Osteocyte (in vitro differentiated cells): ENCODE data around the gene TCF25. TPM values are rescaled to one million over a fixed set of nuclear protein-coding genes. Genes with fewer than 3 reads are reported as not detected.

Experiments
- DNase-seq: peaks from one replicate; pipeline ENCODE4 v3.0.0; 2021; ENCODE audit warnings: mixed read lengths; ENCODE audit not compliant: unreplicated experiment; ENCODE audit errors: extremely low spot score
- H3K27ac Mint-ChIP-seq: one replicate; pipeline ENCODE4 v1.8.0; 2021; ENCODE audit warnings: mild to moderate bottlenecking, mixed read lengths; ENCODE audit not compliant: unreplicated experiment
- H3K27me3 Mint-ChIP-seq: one replicate; pipeline ENCODE4 v1.8.0; 2021; ENCODE audit warnings: mixed read lengths; ENCODE audit not compliant: unreplicated experiment
- H3K36me3 Mint-ChIP-seq: one replicate; pipeline ENCODE4 v1.8.0; 2021; ENCODE audit warnings: mixed read lengths; ENCODE audit not compliant: unreplicated experiment
- H3K4me1 Mint-ChIP-seq: one replicate; pipeline ENCODE4 v1.8.0; 2021; ENCODE audit warnings: mixed read lengths; ENCODE audit not compliant: unreplicated experiment
- H3K4me3 Mint-ChIP-seq: one replicate; pipeline ENCODE4 v1.8.0; 2021; ENCODE audit warnings: mild to moderate bottlenecking, moderate library complexity, mixed read lengths; ENCODE audit not compliant: unreplicated experiment
- H3K9me3 Mint-ChIP-seq: one replicate; pipeline ENCODE4 v1.8.0; 2021; ENCODE audit warnings: mixed read lengths; ENCODE audit not compliant: unreplicated experiment
- CTCF ChIP-seq: fragments of 200-600 bp; sonication (generic); IDR thresholded peaks from 2 replicates; pipeline ENCODE4 v1.5.0; 2021; ENCODE audit warnings: antibody characterized with exemption, mild to moderate bottlenecking, moderate library complexity
- total RNA-seq: library from RNA; stranded (reverse); gene quantifications from 2 replicates; pipeline ENCODE4 v1.2.1, GENCODE V29; 2021

The TCF25 gene
- total RNA-seq, 1 donor from 2014 or later: 251 TPM

- no peak overlapping the region for H3K4me3 Mint-ChIP-seq
- H3K4me1 Mint-ChIP-seq: peaks cover 20% of the 10 kb centered on the region
- H3K9me3 Mint-ChIP-seq: no peaks in the 10 kb centered on the region
These were observed 12.6 kb upstream of the TCF25 start for GRCh38 chr16:89860747-89861304.

GRCh38 chr16:89861648-89862047 is 11.7 kb upstream of the TCF25 start:
- H3K9me3 Mint-ChIP-seq: no peaks in the 10 kb centered on the region
- H3K4me3 Mint-ChIP-seq: no peak overlapping the region
- no peak for DNase-seq
- TF ChIP-seq CTCF: no peak
- no peaks in the 10 kb centered on the region for H3K36me3 Mint-ChIP-seq
- no peak overlapping the region for H3K27ac Mint-ChIP-seq
- no peaks in the 10 kb centered on the region for H3K27me3 Mint-ChIP-seq
- H3K4me1 Mint-ChIP-seq: peaks cover 20% of the 10 kb centered on the region

More at GRCh38 chr16:89860747-89861304, 12.6 kb upstream of the TCF25 start:
- H3K36me3 Mint-ChIP-seq: no peaks in the 10 kb centered on the region
- no peak overlapping the region for H3K27ac Mint-ChIP-seq
- no peak for DNase-seq
- no peaks in the 10 kb centered on the region for H3K27me3 Mint-ChIP-seq
- TF ChIP-seq CTCF: peak; percentile 97

GRCh38 chr16:89862732-89863131 is 10.7 kb upstream of the TCF25 start:
- Mint-ChIP-seq H3K36me3 (no peaks in the 10 kb centered on the region), H3K27ac (no peak overlapping the region), H3K27me3 (no peaks in the 10 kb centered on the region), H3K4me3 (no peak overlapping the region), H3K4me1 (peaks cover 20% of the 10 kb centered on the region), H3K9me3 (no peaks in the 10 kb centered on the region)
- no peak for TF ChIP-seq CTCF
- no peak for DNase-seq

- H3K27me3 Mint-ChIP-seq: no peaks in the 10 kb centered on the region
- no peaks in the 10 kb centered on the region for H3K36me3 Mint-ChIP-seq
- H3K9me3 Mint-ChIP-seq: no peaks in the 10 kb centered on the region
- TF ChIP-seq CTCF: no peak
- H3K4me1 Mint-ChIP-seq: peaks cover 20% of the 10 kb centered on the region
- no peak overlapping the region for H3K4me3 Mint-ChIP-seq
- DNase-seq: no peak
- H3K27ac Mint-ChIP-seq: peak overlapping the region; percentile 70
These were observed 9.5 kb upstream of the TCF25 start for GRCh38 chr16:89863741-89864526.

GRCh38 chr16:89864527-89864820 is 8.9 kb upstream of the TCF25 start:
- peaks cover 20% of the 10 kb centered on the region for H3K4me1 Mint-ChIP-seq
- H3K9me3 Mint-ChIP-seq: no peaks in the 10 kb centered on the region
- peak overlapping the region; percentile 70 for H3K27ac Mint-ChIP-seq
- no peak for TF ChIP-seq CTCF
- H3K27me3 Mint-ChIP-seq: no peaks in the 10 kb centered on the region
- H3K4me3 Mint-ChIP-seq: no peak overlapping the region
- DNase-seq: no peak
- no peaks in the 10 kb centered on the region for H3K36me3 Mint-ChIP-seq
